Gastrocnemius medialis (tissue), 4 donors: ENCODE measurements around the gene REPS2.

ENCODE experiments used
- POLR2A ChIP-seq, 2 donors: fragments of 450-650 bp; IDR thresholded peaks; one replicate each; pipeline ENCODE4 v1.6.1; 2017; ENCODE audit warnings: antibody characterized with exemption in 2 of 2, mild to moderate bottlenecking in 2 of 2, moderate library complexity in 2 of 2
- TF ChIP-seq, protein P1 (sequence below), 5 experiments: fragments of 450-650 bp in 3 of 5; fragments of 200-600 bp in 2 of 5; sonication (generic) in 2 of 5; IDR thresholded peaks in 4 of 5; conservative IDR thresholded peaks in 1 of 5; 1 replicate in 4 of 5; 2 replicates in 1 of 5; pipeline ENCODE4 v1.5.1; 2016 to 2019; ENCODE audit warnings: antibody characterized with exemption in 5 of 5, mild to moderate bottlenecking in 3 of 5, moderate library complexity in 3 of 5

DNA sequence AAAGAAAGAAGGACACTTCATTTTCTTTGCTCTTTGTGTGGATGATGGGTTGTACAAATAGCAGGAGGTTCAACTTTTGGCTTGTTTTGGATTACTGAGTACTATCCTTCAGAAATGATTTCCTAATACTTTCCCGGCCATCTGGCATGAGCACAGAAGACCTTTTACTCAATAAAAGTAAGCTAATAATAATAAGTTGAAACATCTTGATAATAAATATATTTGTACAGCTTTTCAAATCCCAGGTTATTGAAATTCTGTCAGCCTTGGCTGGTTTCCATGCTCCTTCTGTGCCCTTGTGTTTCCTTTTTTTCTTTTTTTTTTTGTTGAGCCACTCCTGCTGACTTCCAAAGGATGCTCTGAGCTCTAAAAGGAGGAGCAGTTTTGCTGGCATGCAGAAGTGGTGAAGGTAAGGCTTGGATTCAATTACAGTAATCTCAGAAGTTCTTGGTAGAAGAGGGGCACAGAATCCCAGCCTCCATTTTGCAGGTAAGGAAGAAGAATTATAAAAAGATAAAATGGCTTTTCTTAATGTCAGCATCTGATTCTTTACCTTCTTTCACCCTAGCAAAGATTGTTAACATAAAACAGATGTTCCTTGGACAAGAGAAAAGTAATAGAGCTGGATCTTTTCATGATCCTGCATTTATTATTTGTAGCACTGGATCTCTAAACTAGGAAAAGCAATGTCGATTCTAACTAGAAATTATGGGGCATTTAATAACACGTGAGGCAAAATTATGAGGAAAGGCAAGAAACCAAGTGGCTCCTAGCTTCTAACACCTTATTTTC, 31.9 kb downstream of the REPS2 start:
- TF ChIP-seq, protein P1, sequence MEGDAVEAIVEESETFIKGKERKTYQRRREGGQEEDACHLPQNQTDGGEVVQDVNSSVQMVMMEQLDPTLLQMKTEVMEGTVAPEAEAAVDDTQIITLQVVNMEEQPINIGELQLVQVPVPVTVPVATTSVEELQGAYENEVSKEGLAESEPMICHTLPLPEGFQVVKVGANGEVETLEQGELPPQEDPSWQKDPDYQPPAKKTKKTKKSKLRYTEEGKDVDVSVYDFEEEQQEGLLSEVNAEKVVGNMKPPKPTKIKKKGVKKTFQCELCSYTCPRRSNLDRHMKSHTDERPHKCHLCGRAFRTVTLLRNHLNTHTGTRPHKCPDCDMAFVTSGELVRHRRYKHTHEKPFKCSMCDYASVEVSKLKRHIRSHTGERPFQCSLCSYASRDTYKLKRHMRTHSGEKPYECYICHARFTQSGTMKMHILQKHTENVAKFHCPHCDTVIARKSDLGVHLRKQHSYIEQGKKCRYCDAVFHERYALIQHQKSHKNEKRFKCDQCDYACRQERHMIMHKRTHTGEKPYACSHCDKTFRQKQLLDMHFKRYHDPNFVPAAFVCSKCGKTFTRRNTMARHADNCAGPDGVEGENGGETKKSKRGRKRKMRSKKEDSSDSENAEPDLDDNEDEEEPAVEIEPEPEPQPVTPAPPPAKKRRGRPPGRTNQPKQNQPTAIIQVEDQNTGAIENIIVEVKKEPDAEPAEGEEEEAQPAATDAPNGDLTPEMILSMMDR (IDR thresholded peaks at IDR 0.05 in 4 of 5, conservative IDR thresholded peaks at IDR 0.05 in 1 of 5), result no peak
- TF ChIP-seq POLR2A (IDR thresholded peaks at IDR 0.05), result no peak
